Mesenchymal stem cell (in vitro differentiated cells and primary cell): ENCODE measurements around the gene RAB37.

Experiments used
- DNase-seq: peaks from one replicate; pipeline ENCODE4 v3.0.0-alpha.2; 2013
- H2AFZ ChIP-seq: one replicate; pipeline ENCODE4 v1.6.1; 2013; ENCODE audit warnings: low read depth, mild to moderate bottlenecking, control low read depth, inconsistent platforms, low read length, moderate library complexity
- H2AK5ac ChIP-seq: 2 replicates; pipeline ENCODE4 v1.6.1; 2013; ENCODE audit warnings: low read length, moderate library complexity, mild to moderate bottlenecking, inconsistent platforms; ENCODE audit not compliant: severe bottlenecking
- H2BK120ac ChIP-seq: one replicate; pipeline ENCODE4 v1.6.1; 2013; ENCODE audit warnings: low read depth, mild to moderate bottlenecking, inconsistent platforms, low read length, moderate library complexity
- H2BK12ac ChIP-seq, 2 experiments: one replicate each; pipeline ENCODE4 v1.6.1; 2013; ENCODE audit warnings: inconsistent platforms in 2 of 2, low read length in 2 of 2, mild to moderate bottlenecking in 2 of 2, moderate library complexity in 2 of 2, control low read depth in 1 of 2
- H2BK15ac ChIP-seq: one replicate; pipeline ENCODE4 v1.6.1; 2013; ENCODE audit warnings: mild to moderate bottlenecking, low read depth, inconsistent platforms; ENCODE audit not compliant: poor library complexity, severe bottlenecking
- H2BK5ac ChIP-seq: 2 replicates; pipeline ENCODE4 v1.6.1; 2013; ENCODE audit warnings: low read depth, mild to moderate bottlenecking, low read length, control low read depth, inconsistent platforms; ENCODE audit not compliant: poor library complexity, severe bottlenecking
- H3K14ac ChIP-seq, 2 experiments: one replicate each; pipeline ENCODE4 v1.6.1; 2013; ENCODE audit warnings: inconsistent platforms in 2 of 2, low read length in 2 of 2, control low read depth in 1 of 2, mild to moderate bottlenecking in 1 of 2, moderate library complexity in 1 of 2
- H3K18ac ChIP-seq, 2 experiments: one replicate each; pipeline ENCODE4 v1.6.1; 2013; ENCODE audit warnings: inconsistent platforms in 2 of 2, low read length in 2 of 2, control low read depth in 1 of 2, low read depth in 1 of 2, mild to moderate bottlenecking in 1 of 2
- H3K23ac ChIP-seq, 2 experiments: one replicate each; pipeline ENCODE4 v1.6.1; 2013; ENCODE audit warnings: inconsistent platforms in 2 of 2, low read length in 2 of 2, mild to moderate bottlenecking in 2 of 2, moderate library complexity in 2 of 2, control low read depth in 1 of 2
- H3K27ac ChIP-seq: 2 replicates; pipeline ENCODE4 v1.5.1; 2013; ENCODE audit warnings: mild to moderate bottlenecking, moderate library complexity, low read length, control low read depth, inconsistent platforms; ENCODE audit not compliant: poor library complexity, severe bottlenecking
- H3K27me3 ChIP-seq, 2 experiments: 2 replicates each; pipeline versions ENCODE4 v1.6.1 to v1.7.0; 2013; ENCODE audit warnings: low read length in 2 of 2, mild to moderate bottlenecking in 2 of 2, moderate library complexity in 2 of 2, control low read depth in 1 of 2, inconsistent platforms in 1 of 2; ENCODE audit not compliant: control insufficient read depth in 1 of 2, insufficient read depth in 1 of 2
- H3K36me3 ChIP-seq, 2 experiments: 2 replicates each; pipeline versions ENCODE4 v1.6.1 to v1.7.0; 2013; ENCODE audit warnings: low read length in 2 of 2, control low read depth in 1 of 2, inconsistent platforms in 1 of 2, low read depth in 1 of 2, mild to moderate bottlenecking in 1 of 2; ENCODE audit not compliant: insufficient read depth in 2 of 2, control insufficient read depth in 1 of 2
- H3K4ac ChIP-seq, 2 experiments: one replicate each; pipeline ENCODE4 v1.6.1; 2013; ENCODE audit warnings: inconsistent platforms in 2 of 2, low read length in 2 of 2, mild to moderate bottlenecking in 2 of 2, moderate library complexity in 2 of 2, control low read depth in 1 of 2, low read depth in 1 of 2
- H3K4me1 ChIP-seq: 2 replicates; pipeline ENCODE4 v1.6.1; 2013; ENCODE audit warnings: low read depth, low read length, control low read depth; ENCODE audit not compliant: control insufficient read depth, insufficient read depth
- H3K4me2 ChIP-seq: 2 replicates; pipeline ENCODE4 v1.6.1; 2013; ENCODE audit warnings: low read length, mild to moderate bottlenecking, inconsistent platforms; ENCODE audit not compliant: poor library complexity, severe bottlenecking
- H3K4me3 ChIP-seq, 2 experiments: 2 replicates each; pipeline versions ENCODE4 v1.5.1 to v1.7.0; 2013; ENCODE audit warnings: low read length in 2 of 2, mild to moderate bottlenecking in 2 of 2, control low read depth in 1 of 2, low read depth in 1 of 2; ENCODE audit not compliant: insufficient read depth in 1 of 2
- H3K79me1 ChIP-seq: replicated peaks from 2 replicates; pipeline ENCODE4 v1.6.1; 2013; ENCODE audit warnings: mild to moderate bottlenecking, control low read depth, low read length, inconsistent platforms; ENCODE audit not compliant: poor library complexity, severe bottlenecking
- H3K9ac ChIP-seq: 2 replicates; pipeline ENCODE4 v1.7.0; 2013; ENCODE audit warnings: mild to moderate bottlenecking, low read length, moderate library complexity
- H3K9me3 ChIP-seq: 2 replicates; pipeline ENCODE4 v1.7.0; 2013; ENCODE audit warnings: mild to moderate bottlenecking, low read length; ENCODE audit not compliant: control insufficient read depth
- H4K8ac ChIP-seq: one replicate; pipeline ENCODE4 v1.6.1; 2013; ENCODE audit warnings: inconsistent platforms, mild to moderate bottlenecking, low read length, moderate library complexity
- H4K91ac ChIP-seq: one replicate; pipeline ENCODE4 v1.6.1; 2013; ENCODE audit warnings: mild to moderate bottlenecking, low read length, inconsistent platforms
- WGBS: methylation state at CpG from one replicate; pipeline ENCODE4 v1.1.7; 2013; ENCODE audit warnings: mixed read lengths; 5-methylcytosine and 5-hydroxymethylcytosine counted together

RAB37 gene

DNA sequence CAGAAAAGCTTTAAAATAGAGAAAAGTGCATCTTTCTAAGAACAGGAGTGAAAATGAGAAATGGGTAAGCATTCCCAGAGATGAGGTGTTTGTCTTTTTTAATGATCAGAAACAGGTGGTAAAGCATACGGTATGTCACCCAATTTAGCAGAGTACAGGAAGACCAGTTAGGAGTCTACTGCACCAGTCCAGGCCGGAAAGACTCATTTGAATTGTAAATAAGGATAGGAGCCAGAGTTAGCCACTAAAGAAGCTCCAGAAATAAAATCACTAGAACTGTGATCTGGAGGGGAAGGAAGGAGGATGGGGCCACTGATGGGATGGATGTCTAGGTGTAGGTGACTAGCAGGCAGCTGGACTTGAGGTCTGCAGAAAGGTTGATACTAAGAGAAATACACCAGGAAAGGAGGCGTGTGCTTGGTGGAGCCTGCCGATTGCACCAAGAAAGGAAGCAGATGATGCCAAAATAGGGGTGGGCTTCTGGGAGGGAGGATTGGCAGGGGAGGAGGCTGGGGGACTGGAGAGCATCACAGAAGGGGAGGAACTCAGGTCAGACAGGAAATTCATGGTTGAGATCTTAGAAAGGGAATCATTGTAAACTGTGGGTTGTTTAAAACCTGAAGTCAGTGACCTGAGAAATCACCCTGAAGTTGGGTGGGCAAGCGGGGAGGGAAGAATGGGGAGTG lies 47.2 kb downstream of the RAB37 start:
- H3K18ac ChIP-seq = no peak overlapping the region
- WGBS = 94% methylated on average over 5 of the region's 5 CpGs

DNA sequence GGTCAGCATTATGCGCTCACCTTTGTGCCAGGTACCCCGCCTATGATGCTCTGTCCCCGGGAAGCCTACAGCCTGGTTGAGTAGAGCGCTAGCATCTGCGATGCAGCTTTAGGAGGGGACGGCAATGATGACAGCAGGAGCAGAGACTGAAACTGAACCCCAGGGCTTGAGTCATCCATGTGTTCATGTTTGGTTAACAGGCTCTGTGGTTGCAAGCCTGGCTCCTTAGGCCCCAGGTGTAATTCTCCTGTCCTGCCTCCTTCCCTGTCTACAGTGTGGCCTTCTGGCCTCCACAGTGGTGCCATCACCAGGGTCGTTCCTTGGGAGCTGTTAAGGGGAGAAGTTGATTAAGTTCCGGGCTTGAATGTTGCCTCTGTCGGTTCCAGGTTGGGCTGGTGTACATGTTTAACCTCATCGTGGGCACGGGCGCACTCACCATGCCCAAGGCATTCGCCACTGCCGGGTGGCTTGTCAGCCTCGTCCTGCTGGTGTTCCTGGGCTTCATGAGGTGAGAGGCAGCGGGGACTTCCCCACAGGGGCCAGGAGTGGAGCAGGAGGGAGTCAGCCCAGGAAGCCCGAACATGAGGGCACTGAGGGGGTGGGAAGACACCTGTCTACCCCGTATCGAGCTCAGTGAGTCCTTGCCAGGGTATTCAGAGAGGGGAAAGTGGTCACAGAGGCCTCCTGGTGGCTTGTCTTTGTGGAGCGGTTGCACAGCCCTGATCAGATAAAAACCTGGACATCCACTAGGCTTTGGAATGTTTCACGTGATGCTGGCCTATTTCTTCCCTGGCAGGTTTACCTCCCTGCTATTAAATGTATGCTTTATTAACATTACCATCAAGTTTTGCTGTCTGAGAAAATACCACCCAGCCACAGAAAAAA lies 48.3 kb downstream of the RAB37 start:
- no peak overlapping the region for H3K4me2 ChIP-seq

More for the DNA sequence above, 47.2 kb downstream of the RAB37 start:
- H3K4ac ChIP-seq = no peak overlapping the region
- no peak for DNase-seq
- no peak overlapping the region for H3K4me2 ChIP-seq
- H3K36me3 ChIP-seq = peaks cover 45 to 54% of the 10 kb centered on the region in 2 experiments
- no peak overlapping the region for H3K14ac ChIP-seq
- H3K4me1 ChIP-seq = peaks cover 2% of the 10 kb centered on the region
- no peak overlapping the region for H2BK5ac ChIP-seq
- H3K9me3 ChIP-seq = no peaks in the 10 kb centered on the region
- no peak overlapping the region for H2AK5ac ChIP-seq
- no peak overlapping the region for H2AFZ ChIP-seq
- no peak overlapping the region for H3K27ac ChIP-seq
- no peak overlapping the region for H2BK120ac ChIP-seq
- H3K79me1 ChIP-seq = peaks cover 39% of the 10 kb centered on the region
- H3K4me3 ChIP-seq = no peak overlapping the region
- no peak overlapping the region for H3K23ac ChIP-seq
- H4K8ac ChIP-seq = no peak overlapping the region
- H3K27me3 ChIP-seq = no peaks in the 10 kb centered on the region
- no peak overlapping the region for H4K91ac ChIP-seq
- H3K9ac ChIP-seq = no peak overlapping the region
- no peak overlapping the region for H2BK15ac ChIP-seq
- no peak overlapping the region for H2BK12ac ChIP-seq

DNA sequence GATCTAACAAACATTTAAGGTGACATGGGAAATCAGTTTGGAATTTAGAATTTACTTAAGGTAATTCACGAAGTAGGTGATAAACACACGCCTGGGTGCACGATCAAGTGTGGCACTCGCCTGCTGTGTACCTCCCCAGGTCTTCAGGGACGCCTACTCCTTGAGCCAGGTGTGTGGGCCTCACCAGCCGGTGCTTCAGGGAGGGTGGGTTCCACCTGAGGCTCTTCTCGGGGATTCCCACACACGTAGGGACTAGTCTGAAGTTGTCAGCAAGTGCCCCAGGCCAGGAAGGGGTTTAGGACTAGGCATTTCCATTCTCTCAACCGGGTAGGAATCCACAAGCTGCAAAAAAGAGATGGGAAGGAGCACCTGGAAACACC lies 48.9 kb downstream of the RAB37 start:
- Histone ChIP-seq H3K4me1 (peaks cover 10% of the 10 kb centered on the region), H3K9me3 (no peaks in the 10 kb centered on the region), H4K91ac (no peak overlapping the region), H2BK120ac (no peak overlapping the region), H2BK15ac (no peak overlapping the region), H3K18ac (no peak overlapping the region), H2AFZ (no peak overlapping the region), H3K4me2 (no peak overlapping the region), H3K27ac (no peak overlapping the region), H3K14ac (no peak overlapping the region), H3K23ac (no peak overlapping the region), H2BK5ac (no peak overlapping the region), H3K79me1 (peaks cover 32% of the 10 kb centered on the region), H2AK5ac (no peak overlapping the region), H3K4me3 (no peak overlapping the region), H2BK12ac (no peak overlapping the region), H3K27me3 (no peaks in the 10 kb centered on the region), H3K9ac (no peak overlapping the region), H3K36me3 (peaks cover 44 to 48% of the 10 kb centered on the region in 2 experiments), H4K8ac (no peak overlapping the region), H3K4ac (no peak overlapping the region)
- no peak for DNase-seq
- WGBS = 94% methylated on average over 9 of the region's 9 CpGs

More for the DNA sequence above, 48.3 kb downstream of the RAB37 start:
- Histone ChIP-seq H2BK15ac (no peak overlapping the region), H3K4ac (no peak overlapping the region), H4K8ac (no peak overlapping the region), H3K4me1 (peaks cover 6% of the 10 kb centered on the region), H3K27me3 (no peaks in the 10 kb centered on the region), H2BK120ac (no peak overlapping the region), H2AK5ac (no peak overlapping the region), H3K4me3 (no peak overlapping the region), H3K23ac (no peak overlapping the region), H3K18ac (no peak overlapping the region), H3K27ac (no peak overlapping the region), H4K91ac (no peak overlapping the region), H2BK5ac (no peak overlapping the region), H3K9ac (no peak overlapping the region), H3K14ac (no peak overlapping the region), H3K36me3 (peaks cover 42 to 48% of the 10 kb centered on the region in 2 experiments), H3K9me3 (no peaks in the 10 kb centered on the region), H2BK12ac (no peak overlapping the region), H2AFZ (no peak overlapping the region), H3K79me1 (peaks cover 35% of the 10 kb centered on the region)
- 98% methylated on average over 21 of the region's 21 CpGs for WGBS
- DNase-seq = no peak

DNA sequence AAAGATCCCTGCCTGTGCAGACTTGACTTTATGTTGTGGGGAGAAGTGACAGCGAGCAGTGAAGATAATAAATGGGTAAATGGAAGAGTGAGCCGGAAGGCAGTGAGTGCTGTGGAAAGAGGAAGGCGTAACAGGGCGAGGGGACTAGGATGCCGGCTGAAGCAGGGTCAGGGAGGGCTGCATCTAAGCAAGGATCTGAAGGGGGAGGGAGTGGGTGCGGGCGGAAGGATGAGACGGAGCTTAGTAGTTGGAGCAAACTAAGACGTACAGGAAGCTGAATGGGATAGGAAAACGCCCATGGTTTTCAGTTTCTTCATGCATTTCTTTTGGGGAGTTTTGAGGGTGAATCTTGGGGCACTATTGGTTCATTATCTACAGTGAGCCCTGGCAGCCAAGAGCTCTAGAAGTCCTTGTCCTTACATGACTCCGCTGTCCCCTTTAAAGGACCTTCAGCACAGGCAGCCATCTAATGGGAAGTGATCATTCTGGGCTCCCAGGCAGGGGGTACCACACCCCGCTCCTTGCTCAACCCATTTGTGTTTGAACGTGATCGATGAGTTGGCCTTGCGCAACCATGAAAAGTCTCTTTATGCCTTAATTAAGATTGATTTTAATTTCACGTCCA lies 49.5 kb downstream of the RAB37 start:
- H4K91ac ChIP-seq = no peak overlapping the region
- 94% methylated on average over 16 of the region's 16 CpGs for WGBS
- H3K27ac ChIP-seq = no peak overlapping the region
- H2BK5ac ChIP-seq = no peak overlapping the region
- no peak overlapping the region for H2BK12ac ChIP-seq
- no peak overlapping the region for H2BK120ac ChIP-seq
- H3K27me3 ChIP-seq = no peaks in the 10 kb centered on the region
- no peak overlapping the region for H2AK5ac ChIP-seq
- H3K18ac ChIP-seq = no peak overlapping the region
- H3K9ac ChIP-seq = no peak overlapping the region
- no peak overlapping the region for H2AFZ ChIP-seq
- H4K8ac ChIP-seq = no peak overlapping the region
- peaks cover 31% of the 10 kb centered on the region for H3K79me1 ChIP-seq
- no peak overlapping the region for H3K23ac ChIP-seq
- H3K14ac ChIP-seq = no peak overlapping the region
- H3K4me2 ChIP-seq = no peak overlapping the region
- no peak for DNase-seq
- H3K4ac ChIP-seq = no peak overlapping the region
- no peak overlapping the region for H2BK15ac ChIP-seq
- no peaks in the 10 kb centered on the region for H3K9me3 ChIP-seq
- peaks cover 15% of the 10 kb centered on the region for H3K4me1 ChIP-seq
- H3K36me3 ChIP-seq = peaks cover 46 to 48% of the 10 kb centered on the region in 2 experiments
- no peak overlapping the region for H3K4me3 ChIP-seq
